ENCODE measurements around the gene ABCC1.

- TF ChIP-seq CTCF (IDR thresholded peaks at IDR 0.05; ENCODE audit: borderline replicate concordance, extremely low read depth, low read length, poor library complexity, severe bottlenecking) (no peak), EZH2 (IDR thresholded peaks at IDR 0.05; ENCODE audit: borderline replicate concordance, low read depth, low read length, severe bottlenecking) (no peak)
Observed at GRCh38 chr16:16006650-16007049, 57.2 kb downstream of the ABCC1 start.

Measured in DND-41 (cell line).